HEK293T (cell line): ENCODE results near the gene RASSF8.

Experiments used
- ARNT ChIP-seq: fragments of 450-650 bp; IDR thresholded peaks from 2 replicates; pipeline ENCODE4 v1.6.1; 2017; ENCODE audit warnings: mild to moderate bottlenecking
- FOXK2 ChIP-seq: fragments of 450-650 bp; IDR thresholded peaks from 2 replicates; pipeline ENCODE4 v1.6.1; 2016; ENCODE audit warnings: mild to moderate bottlenecking
- FOXM1 ChIP-seq: fragments of 450-650 bp; IDR thresholded peaks from 2 replicates; pipeline ENCODE4 v1.6.1; 2017; ENCODE audit warnings: mild to moderate bottlenecking, borderline replicate concordance
- SUZ12 ChIP-seq: fragments of 450-650 bp; IDR thresholded peaks from 2 replicates; pipeline ENCODE4 v1.6.1; 2016; ENCODE audit warnings: mild to moderate bottlenecking
- TARDBP ChIP-seq: fragments of 450-650 bp; IDR thresholded peaks from 2 replicates; pipeline ENCODE4 v1.6.1; 2016
- TF ChIP-seq, protein P1 (sequence below): fragments of 450-650 bp; IDR thresholded peaks from 2 replicates; pipeline ENCODE4 v1.6.1; 2016

DNA sequence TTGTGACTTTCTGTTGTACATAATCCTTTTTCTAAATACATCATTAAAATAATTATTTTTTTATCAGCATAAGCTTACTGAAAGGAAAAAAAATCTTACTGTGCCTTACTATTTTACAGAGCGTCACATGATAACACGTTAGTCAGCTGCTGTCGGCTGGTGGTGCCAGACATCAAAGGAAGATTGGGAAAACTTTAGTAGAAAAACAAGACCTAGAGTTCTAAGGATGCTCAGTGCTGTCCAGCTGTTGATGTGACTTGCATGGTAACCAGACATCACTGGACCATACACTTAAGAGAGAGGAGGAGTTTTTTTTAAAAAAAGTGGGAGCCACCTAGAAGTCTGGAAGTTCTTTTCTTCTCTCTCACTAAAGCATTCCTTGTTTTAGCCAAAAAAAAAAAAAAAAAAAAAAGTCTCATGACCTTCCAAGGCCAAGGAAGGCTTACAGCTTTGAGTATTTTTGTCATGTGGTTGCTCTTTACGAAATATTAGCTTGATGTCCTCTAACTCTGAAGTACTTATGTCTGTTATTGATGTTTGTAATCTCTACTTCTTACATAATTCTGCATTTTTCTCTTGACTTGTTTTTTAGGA is 4.5 kb downstream of the RASSF8 start:
- TF ChIP-seq SUZ12 (no peak), FOXM1 (no peak), TARDBP (no peak), ARNT (no peak), FOXK2 (no peak)
- TF ChIP-seq, protein P1, sequence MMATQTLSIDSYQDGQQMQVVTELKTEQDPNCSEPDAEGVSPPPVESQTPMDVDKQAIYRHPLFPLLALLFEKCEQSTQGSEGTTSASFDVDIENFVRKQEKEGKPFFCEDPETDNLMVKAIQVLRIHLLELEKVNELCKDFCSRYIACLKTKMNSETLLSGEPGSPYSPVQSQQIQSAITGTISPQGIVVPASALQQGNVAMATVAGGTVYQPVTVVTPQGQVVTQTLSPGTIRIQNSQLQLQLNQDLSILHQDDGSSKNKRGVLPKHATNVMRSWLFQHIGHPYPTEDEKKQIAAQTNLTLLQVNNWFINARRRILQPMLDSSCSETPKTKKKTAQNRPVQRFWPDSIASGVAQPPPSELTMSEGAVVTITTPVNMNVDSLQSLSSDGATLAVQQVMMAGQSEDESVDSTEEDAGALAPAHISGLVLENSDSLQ: no peak
